GM18505 (cell line): ENCODE data around the gene CCDC12.

Experiments used
- ATAC-seq: cut with Tn5 transposase; IDR thresholded peaks from one replicate; pipeline ENCODE4 v1.9.1; 2021; ENCODE audit not compliant: unreplicated experiment
- POLR2A ChIP-seq: IDR thresholded peaks from 4 replicates; pipeline ENCODE4 v1.6.1; 2011; ENCODE audit warnings: borderline replicate concordance; ENCODE audit not compliant: insufficient read depth, insufficient read length; ENCODE audit errors: extremely low read depth

The CCDC12 gene

GRCh38 chr3:46924921-46925584, 51.5 kb downstream of the CCDC12 start:
- no peak for TF ChIP-seq POLR2A
- ATAC-seq, result no peak

- no peak for ATAC-seq
- TF ChIP-seq POLR2A, result no peak
Observed at GRCh38 chr3:46923559-46924350, 52.8 kb downstream of the CCDC12 start.

- TF ChIP-seq POLR2A, result no peak
Observed at GRCh38 chr3:46922871-46923558, 53.5 kb downstream of the CCDC12 start.

GRCh38 chr3:46922426-46922825, 54.1 kb downstream of the CCDC12 start:
- ATAC-seq, result no peak
- no peak for TF ChIP-seq POLR2A

More at GRCh38 chr3:46922871-46923558, 53.5 kb downstream of the CCDC12 start:
- no peak for ATAC-seq

- no peak for ATAC-seq
- no peak for TF ChIP-seq POLR2A
Observed at GRCh38 chr3:46921871-46922271, 54.7 kb downstream of the CCDC12 start.

- TF ChIP-seq POLR2A, result peak; percentile 22
- ATAC-seq, result no peak
Observed at GRCh38 chr3:46921041-46921440, 55.5 kb downstream of the CCDC12 start.

- TF ChIP-seq POLR2A, result no peak
- no peak for ATAC-seq
Observed at GRCh38 chr3:46918634-46919033, 57.9 kb downstream of the CCDC12 start.

- ATAC-seq, result no peak
- TF ChIP-seq POLR2A, result no peak
Observed at GRCh38 chr3:46918202-46918601, 58.3 kb downstream of the CCDC12 start.

GRCh38 chr3:46917257-46917656, 59.3 kb downstream of the CCDC12 start:
- ATAC-seq, result no peak
- TF ChIP-seq POLR2A, result no peak

GRCh38 chr3:46916799-46917198, 59.7 kb downstream of the CCDC12 start:
- no peak for ATAC-seq
- no peak for TF ChIP-seq POLR2A

- ATAC-seq, result no peak
- no peak for TF ChIP-seq POLR2A
Observed at GRCh38 chr3:46916278-46916677, 60.3 kb downstream of the CCDC12 start.

GRCh38 chr3:46915297-46915822, 61.2 kb downstream of the CCDC12 start:
- no peak for ATAC-seq

GRCh38 chr3:46914849-46915248, 61.7 kb downstream of the CCDC12 start:
- no peak for ATAC-seq
- no peak for TF ChIP-seq POLR2A

More at GRCh38 chr3:46915297-46915822, 61.2 kb downstream of the CCDC12 start:
- no peak for TF ChIP-seq POLR2A
